IMR-90 (cell line): ENCODE results near the gene RSF1. TPM values are rescaled to one million over a fixed set of nuclear protein-coding genes. Genes with fewer than 3 reads are reported as not detected.
A peak's percentile ranks its signal among the peaks of the same experiment; 100 is the strongest.

ENCODE experiments used
- ATAC-seq: fragments of 200-7000 bp; cut with Tn5 transposase; 2 replicates; pipeline ENCODE4 v1.9.1; 2020; ENCODE audit warnings: low read depth, mild to moderate bottlenecking, moderate library complexity
- BruUV-seq: library from RNA; stranded (reverse); fragments of 400-500 nt; replicated peaks from 2 replicates; lab custom pipeline; 2021; lab: Mats Ljungman, UMichigan
- CTCF ChIA-PET: fragments of 300-600 bp; formaldehyde crosslinking; extraction: SDS; loops from one replicate; lab custom pipeline; 2021; ENCODE audit warnings: antibody characterized with exemption; lab: Yijun Ruan, JAX
- POLR2A ChIA-PET: fragments of 300-600 bp; sonication (Branson Sonifier 250); formaldehyde crosslinking; loops from one replicate; lab custom pipeline; 2022; ENCODE audit warnings: antibody characterized with exemption; ENCODE audit not compliant: unreplicated experiment; lab: Charles Lee
- DNase-seq: peaks from one replicate; pipeline ENCODE4 v3.0.0; 2013
- H2AFZ ChIP-seq: replicated peaks from 2 replicates; pipeline ENCODE3; 2013; ENCODE audit warnings: low read length, mild to moderate bottlenecking; ENCODE audit not compliant: poor library complexity
- H2AK5ac ChIP-seq: 2 replicates; pipeline ENCODE4 v1.6.1; 2013; ENCODE audit warnings: low read depth, low read length, inconsistent platforms
- H2AK9ac ChIP-seq: replicated peaks from 2 replicates; pipeline ENCODE3; 2013; ENCODE audit warnings: mild to moderate bottlenecking, low read depth, low read length, moderate library complexity; ENCODE audit not compliant: poor library complexity
- H2BK120ac ChIP-seq: 2 replicates; pipeline ENCODE4 v1.6.1; 2013; ENCODE audit warnings: low read depth, low read length, inconsistent platforms
- H2BK15ac ChIP-seq: 3 replicates; pipeline ENCODE4 v1.6.1; 2013; ENCODE audit warnings: low read depth, low read length, inconsistent platforms
- H2BK20ac ChIP-seq: 2 replicates; pipeline ENCODE4 v1.6.1; 2013; ENCODE audit warnings: low read depth, mild to moderate bottlenecking, inconsistent platforms, low read length, moderate library complexity
- H2BK5ac ChIP-seq: 2 replicates; pipeline ENCODE4 v1.6.1; 2013; ENCODE audit warnings: mild to moderate bottlenecking, low read depth, low read length, inconsistent platforms; ENCODE audit not compliant: poor library complexity, severe bottlenecking
- H3K14ac ChIP-seq: replicated peaks from 2 replicates; pipeline ENCODE4 v1.6.1; 2013; ENCODE audit warnings: low read depth, low read length, inconsistent platforms
- H3K18ac ChIP-seq: 2 replicates; pipeline ENCODE4 v1.6.1; 2013; ENCODE audit warnings: low read depth, low read length, control low read depth
- H3K23ac ChIP-seq: 2 replicates; pipeline ENCODE4 v1.6.1; 2013; ENCODE audit warnings: low read depth, low read length, inconsistent platforms
- H3K27ac ChIP-seq: 2 replicates; pipeline ENCODE4 v1.5.1; 2013; ENCODE audit warnings: mild to moderate bottlenecking, control low read depth, low read length; ENCODE audit not compliant: insufficient read depth
- H3K27me3 ChIP-seq: 2 replicates; pipeline ENCODE4 v1.6.1; 2013; ENCODE audit warnings: low read length; ENCODE audit not compliant: control insufficient read depth, insufficient read depth
- H3K36me3 ChIP-seq: 2 replicates; pipeline ENCODE4 v1.6.1; 2013; ENCODE audit warnings: low read length, mixed read lengths; ENCODE audit not compliant: control insufficient read depth, insufficient read depth
- H3K4ac ChIP-seq: 2 replicates; pipeline ENCODE4 v1.6.1; 2013; ENCODE audit warnings: low read depth, low read length, inconsistent platforms
- H3K4me1 ChIP-seq: 2 replicates; pipeline ENCODE4 v1.6.1; 2013; ENCODE audit warnings: low read length, mixed read lengths; ENCODE audit not compliant: control insufficient read depth, insufficient read depth
- H3K4me2 ChIP-seq: 2 replicates; pipeline ENCODE4 v1.6.1; 2013; ENCODE audit warnings: low read depth, mild to moderate bottlenecking, control low read depth, low read length, moderate library complexity
- H3K4me3 ChIP-seq: 2 replicates; pipeline ENCODE4 v1.5.1; 2013; ENCODE audit warnings: low read depth, mild to moderate bottlenecking, control low read depth, low read length, moderate library complexity; ENCODE audit not compliant: insufficient read depth
- H3K56ac ChIP-seq: 2 replicates; pipeline ENCODE4 v1.6.1; 2013; ENCODE audit warnings: low read length, inconsistent platforms; ENCODE audit not compliant: insufficient read depth; ENCODE audit errors: extremely low read depth
- H3K79me1 ChIP-seq, 2 experiments: 2 replicates each; pipeline ENCODE4 v1.6.1; 2013; ENCODE audit warnings: low read length in 2 of 2, inconsistent platforms in 1 of 2, low read depth in 1 of 2
- H3K9ac ChIP-seq: 2 replicates; pipeline ENCODE4 v1.6.1; 2013; ENCODE audit warnings: low read depth, low read length, control low read depth
- H3K9me1 ChIP-seq: 2 replicates; pipeline ENCODE4 v1.6.1; 2013; ENCODE audit warnings: low read length, inconsistent platforms; ENCODE audit not compliant: insufficient read depth
- H3K9me3 ChIP-seq: 2 replicates; pipeline ENCODE4 v1.6.1; 2013; ENCODE audit warnings: low read length; ENCODE audit not compliant: control insufficient read depth, insufficient read depth
- H4K20me1 ChIP-seq: 2 replicates; pipeline ENCODE4 v1.6.1; 2013; ENCODE audit warnings: low read length, inconsistent platforms; ENCODE audit not compliant: insufficient read depth
- H4K5ac ChIP-seq: 2 replicates; pipeline ENCODE4 v1.6.1; 2013; ENCODE audit warnings: mild to moderate bottlenecking, low read depth, low read length, control low read depth
- H4K8ac ChIP-seq, 2 experiments: 2 replicates each; pipeline ENCODE4 v1.6.1; 2013; ENCODE audit warnings: low read depth in 2 of 2, low read length in 2 of 2, control low read depth in 1 of 2, inconsistent platforms in 1 of 2
- H4K91ac ChIP-seq: 2 replicates; pipeline ENCODE4 v1.6.1; 2013; ENCODE audit warnings: low read depth, low read length, inconsistent platforms; ENCODE audit not compliant: insufficient read depth
- BHLHE40 ChIP-seq: fragments of 150-350 bp; IDR thresholded peaks from 2 replicates; pipeline ENCODE4 v1.6.1; 2016; ENCODE audit warnings: mild to moderate bottlenecking, low read depth, low read length
- CEBPB ChIP-seq: IDR thresholded peaks from 2 replicates; pipeline ENCODE4 v1.6.1; 2012; ENCODE audit warnings: low read depth, low read length, improper control_type of control experiment
- CHD1 ChIP-seq: IDR thresholded peaks from 2 replicates; pipeline ENCODE4 v1.6.1; 2012; ENCODE audit warnings: low read depth, low read length, improper control_type of control experiment
- FOS ChIP-seq: fragments of 150-350 bp; IDR thresholded peaks from 2 replicates; pipeline ENCODE4 v1.6.1; 2016; ENCODE audit warnings: low read depth, low read length
- MAFK ChIP-seq: IDR thresholded peaks from 2 replicates; pipeline ENCODE4 v1.6.1; 2012; ENCODE audit warnings: low read depth, low read length, improper control_type of control experiment
- MAZ ChIP-seq: IDR thresholded peaks from 2 replicates; pipeline ENCODE4 v1.6.1; 2012; ENCODE audit warnings: low read depth, mild to moderate bottlenecking, low read length, improper control_type of control experiment, moderate library complexity, borderline replicate concordance
- MXI1 ChIP-seq: IDR thresholded peaks from 2 replicates; pipeline ENCODE4 v1.6.1; 2012; ENCODE audit warnings: low read depth, mild to moderate bottlenecking, low read length, moderate library complexity, borderline replicate concordance
- NFE2L2 ChIP-seq: fragments of 150-350 bp; IDR thresholded peaks from 2 replicates; pipeline ENCODE4 v1.6.1; 2016; ENCODE audit warnings: low read depth, mild to moderate bottlenecking, low read length
- POLR2A ChIP-seq: IDR thresholded peaks from 2 replicates; pipeline ENCODE4 v1.6.1; 2012; ENCODE audit warnings: mild to moderate bottlenecking, low read depth, low read length
- RAD21 ChIP-seq: IDR thresholded peaks from 2 replicates; pipeline ENCODE4 v1.6.1; 2012; ENCODE audit warnings: low read length, improper control_type of control experiment
- RCOR1 ChIP-seq: IDR thresholded peaks from 2 replicates; pipeline ENCODE4 v1.6.1; 2012; ENCODE audit warnings: mild to moderate bottlenecking, low read length, improper control_type of control experiment; ENCODE audit not compliant: insufficient replicate concordance
- RFX5 ChIP-seq: IDR thresholded peaks from 2 replicates; pipeline ENCODE4 v1.8.0; 2012; ENCODE audit warnings: low read depth, mild to moderate bottlenecking, low read length, moderate library complexity
- SMC3 ChIP-seq: fragments of 150-350 bp; IDR thresholded peaks from 2 replicates; pipeline ENCODE4 v1.6.1; 2016; ENCODE audit warnings: low read depth, mild to moderate bottlenecking, antibody characterized with exemption, low read length, moderate library complexity
- WGBS, 2 experiments: methylation state at CpG; one replicate each; pipeline versions ENCODE4 v1.1.5 to v1.1.7; 2013; ENCODE audit warnings: missing lambda C conversion rate in 2 of 2; ENCODE audit not compliant: insufficient read length in 1 of 2; ENCODE audit errors: extremely low coverage in 2 of 2; 5-methylcytosine and 5-hydroxymethylcytosine counted together
- dilution Hi-C: fragments of 300-500 bp; cut with HindIII; formaldehyde crosslinking; loops from one replicate; pipeline ENCODE4 v1.14.3; 2018; ENCODE audit warnings: low sequenced_read_pairs; ENCODE audit not compliant: unreplicated experiment
- in situ Hi-C: fragments of 300-500 bp; cut with MboI; formaldehyde crosslinking; loops from 3 replicates; pipeline ENCODE4 v1.14.3; 2019; ENCODE audit warnings: low sequenced_read_pairs, inconsistent platforms, mixed read lengths
- intact Hi-C: fragments of 100-400 bp; cut with micrococcal nuclease; formaldehyde crosslinking; loops from 2 replicates; pipeline ENCODE4 v1.10.0; 2022
- polyA plus RNA-seq, 3 experiments: library from polyadenylated mRNA; depleted of rRNA; stranded (reverse); fragments of >200 nt; gene quantifications; 2 replicates each; pipeline ENCODE4 v1.2.3, GENCODE V29; 2012; ENCODE audit warnings: low replicate concordance in 1 of 3
- total RNA-seq: library from RNA; depleted of rRNA; stranded (reverse); fragments of >200 nt; gene quantifications from 2 replicates; pipeline ENCODE4 v1.2.3, GENCODE V29; 2012
- TF ChIP-seq, protein P1 (sequence below): fragments of 150-350 bp; IDR thresholded peaks from 2 replicates; pipeline ENCODE4 v1.6.1; 2016; ENCODE audit warnings: low read depth, mild to moderate bottlenecking, low read length, moderate library complexity, borderline replicate concordance
- TF ChIP-seq, protein P2 (sequence below): conservative IDR thresholded peaks from 2 replicates; pipeline ENCODE4 v1.5.1; 2012; ENCODE audit warnings: mild to moderate bottlenecking, low read depth, low read length, improper control_type of control experiment

Gene RSF1
- total and polyA plus RNA-seq, 2 of the 4 experiments (the other 2 are of a cell fraction): 13.9 to 18.5 TPM

DNA sequence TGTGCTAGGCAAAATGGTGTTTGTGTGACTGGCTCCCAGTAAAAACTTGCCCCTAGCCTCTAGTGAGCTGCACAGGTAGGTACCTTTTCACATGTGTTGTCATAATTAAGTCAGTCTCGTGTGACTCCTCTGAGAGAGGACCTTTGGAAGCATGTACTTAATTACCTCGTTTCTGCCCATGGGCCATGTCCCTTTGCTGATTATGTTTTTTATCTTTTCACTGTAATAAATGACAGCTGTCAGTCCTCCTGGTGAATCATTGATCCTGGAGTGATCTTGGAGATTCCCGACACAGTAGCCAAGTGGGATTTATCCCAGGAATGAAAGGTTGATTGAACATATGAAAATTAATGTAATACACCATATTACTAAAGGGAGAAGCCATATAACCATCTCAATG, 170.4 kb downstream of the RSF1 start (continued):
- TF ChIP-seq MXI1 (no peak), MAZ (no peak)

DNA sequence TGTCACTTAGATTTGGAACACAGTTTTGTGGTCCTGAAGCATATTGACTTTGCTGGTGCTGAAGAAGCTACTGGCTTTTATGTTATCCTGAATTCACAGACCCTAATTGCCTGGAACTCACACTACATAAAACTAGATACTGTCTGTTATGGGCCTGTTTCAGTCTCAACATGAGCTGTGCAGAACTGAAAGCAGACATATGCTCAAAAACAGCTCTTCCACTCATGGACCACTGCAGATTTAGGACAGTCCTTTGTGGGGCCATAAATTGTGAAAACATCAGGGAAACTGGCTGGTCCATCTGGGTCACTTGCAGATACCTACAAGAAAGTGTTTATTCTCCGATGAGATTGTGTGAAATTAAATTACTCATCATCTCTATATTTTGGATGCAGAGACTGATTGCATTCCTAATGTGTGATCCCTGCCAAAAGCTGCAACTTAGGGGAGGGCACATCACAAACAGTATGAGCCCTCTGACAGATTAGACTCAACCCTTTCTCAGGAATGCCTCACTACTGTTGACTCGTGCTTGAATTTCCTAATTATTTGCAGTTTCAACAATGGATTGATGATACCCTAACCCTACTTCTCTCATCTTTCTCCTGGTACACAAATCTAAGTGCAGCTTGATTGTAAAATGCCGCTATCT, 172.7 kb downstream of the RSF1 start:
- H2BK5ac ChIP-seq: no peak overlapping the region
- no peak overlapping the region for H3K4ac ChIP-seq
- no peaks in the 10 kb centered on the region for H3K79me1 ChIP-seq
- H2BK120ac ChIP-seq: no peak overlapping the region
- no peak overlapping the region for H3K4me2 ChIP-seq
- ATAC-seq (peak; percentile 86), DNase-seq (no peak)
- no peaks in the 10 kb centered on the region for H3K27me3 ChIP-seq
- H4K8ac ChIP-seq: no peak overlapping the region
- no peaks in the 10 kb centered on the region for H3K9me1 ChIP-seq
- ChIA-PET CTCF (no interaction called here), POLR2A (no interaction called here)
- H3K27ac ChIP-seq: no peak overlapping the region
- no peak overlapping the region for H2BK15ac ChIP-seq
- no peak overlapping the region for H3K14ac ChIP-seq
- no peak overlapping the region for H3K23ac ChIP-seq
- no peaks in the 10 kb centered on the region for H3K9me3 ChIP-seq
- no TSS peak for BruUV-seq
- H3K4me1 ChIP-seq: no peaks in the 10 kb centered on the region
- no peak overlapping the region for H4K5ac ChIP-seq
- no CpG with 5 or more reads among the region's 3 CpGs for WGBS, 2 experiments
- no peak overlapping the region for H4K91ac ChIP-seq
- H3K56ac ChIP-seq: no peak overlapping the region
- dilution Hi-C loops (no loop called here), in situ Hi-C loops (no loop called here), intact Hi-C loops (no loop called here)
- no peak overlapping the region for H2AK5ac ChIP-seq
- no peak overlapping the region for H2BK20ac ChIP-seq
- no peaks in the 10 kb centered on the region for H3K36me3 ChIP-seq
- H3K4me3 ChIP-seq: no peak overlapping the region
- H3K9ac ChIP-seq: no peak overlapping the region
- no peak overlapping the region for H2AFZ ChIP-seq
- no peak overlapping the region for H2AK9ac ChIP-seq
- H3K18ac ChIP-seq: no peak overlapping the region
- no peaks in the 10 kb centered on the region for H4K20me1 ChIP-seq
- TF ChIP-seq RCOR1 (no peak), SMC3 (no peak), POLR2A (no peak), CHD1 (no peak), NFE2L2 (no peak), MAFK (no peak), MAZ (no peak), RAD21 (no peak), BHLHE40 (no peak), CEBPB (no peak), MXI1 (no peak), FOS (no peak), RFX5 (no peak)
- TF ChIP-seq, protein P1, sequence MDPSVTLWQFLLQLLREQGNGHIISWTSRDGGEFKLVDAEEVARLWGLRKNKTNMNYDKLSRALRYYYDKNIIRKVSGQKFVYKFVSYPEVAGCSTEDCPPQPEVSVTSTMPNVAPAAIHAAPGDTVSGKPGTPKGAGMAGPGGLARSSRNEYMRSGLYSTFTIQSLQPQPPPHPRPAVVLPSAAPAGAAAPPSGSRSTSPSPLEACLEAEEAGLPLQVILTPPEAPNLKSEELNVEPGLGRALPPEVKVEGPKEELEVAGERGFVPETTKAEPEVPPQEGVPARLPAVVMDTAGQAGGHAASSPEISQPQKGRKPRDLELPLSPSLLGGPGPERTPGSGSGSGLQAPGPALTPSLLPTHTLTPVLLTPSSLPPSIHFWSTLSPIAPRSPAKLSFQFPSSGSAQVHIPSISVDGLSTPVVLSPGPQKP: no peak
- TF ChIP-seq, protein P2, sequence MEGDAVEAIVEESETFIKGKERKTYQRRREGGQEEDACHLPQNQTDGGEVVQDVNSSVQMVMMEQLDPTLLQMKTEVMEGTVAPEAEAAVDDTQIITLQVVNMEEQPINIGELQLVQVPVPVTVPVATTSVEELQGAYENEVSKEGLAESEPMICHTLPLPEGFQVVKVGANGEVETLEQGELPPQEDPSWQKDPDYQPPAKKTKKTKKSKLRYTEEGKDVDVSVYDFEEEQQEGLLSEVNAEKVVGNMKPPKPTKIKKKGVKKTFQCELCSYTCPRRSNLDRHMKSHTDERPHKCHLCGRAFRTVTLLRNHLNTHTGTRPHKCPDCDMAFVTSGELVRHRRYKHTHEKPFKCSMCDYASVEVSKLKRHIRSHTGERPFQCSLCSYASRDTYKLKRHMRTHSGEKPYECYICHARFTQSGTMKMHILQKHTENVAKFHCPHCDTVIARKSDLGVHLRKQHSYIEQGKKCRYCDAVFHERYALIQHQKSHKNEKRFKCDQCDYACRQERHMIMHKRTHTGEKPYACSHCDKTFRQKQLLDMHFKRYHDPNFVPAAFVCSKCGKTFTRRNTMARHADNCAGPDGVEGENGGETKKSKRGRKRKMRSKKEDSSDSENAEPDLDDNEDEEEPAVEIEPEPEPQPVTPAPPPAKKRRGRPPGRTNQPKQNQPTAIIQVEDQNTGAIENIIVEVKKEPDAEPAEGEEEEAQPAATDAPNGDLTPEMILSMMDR: no peak
